Calu3 (cell line): ENCODE data around the gene PARD6B. TPM values are rescaled to one million over a fixed set of nuclear protein-coding genes. Genes with fewer than 3 reads are reported as not detected.
"Not testable (repeated sequence)": the region's sequence is repeated elsewhere in the genome, so short reads cannot be mapped to it uniquely, and the experiment has no call there.

Experiments
- BruUV-seq: library from RNA; stranded (reverse); fragments of 400-500 nt; replicated peaks from 2 replicates; lab custom pipeline; 2021; lab: Mats Ljungman, UMichigan
- CTCF ChIA-PET: fragments of 300-600 bp; sonication (Branson Sonifier 250); formaldehyde crosslinking; loops from one replicate; lab custom pipeline; 2022; ENCODE audit warnings: antibody characterized with exemption; lab: Charles Lee
- DNase-seq: peaks from one replicate; pipeline ENCODE4 v3.0.0; 2022
- H3K27ac Mint-ChIP-seq: one replicate; pipeline ENCODE4 v1.8.0; 2022; ENCODE audit warnings: mixed read lengths; ENCODE audit not compliant: unreplicated experiment
- H3K27me3 Mint-ChIP-seq: one replicate; pipeline ENCODE4 v1.8.0; 2022; ENCODE audit warnings: mixed read lengths; ENCODE audit not compliant: unreplicated experiment
- H3K36me3 Mint-ChIP-seq: one replicate; pipeline ENCODE4 v1.8.0; 2022; ENCODE audit warnings: mild to moderate bottlenecking, moderate library complexity, mixed read lengths; ENCODE audit not compliant: insufficient read depth, unreplicated experiment
- H3K4me1 Mint-ChIP-seq: one replicate; pipeline ENCODE4 v1.8.0; 2022; ENCODE audit warnings: mild to moderate bottlenecking, low read depth, mixed read lengths; ENCODE audit not compliant: unreplicated experiment
- H3K4me3 Mint-ChIP-seq: one replicate; pipeline ENCODE4 v1.8.0; 2022; ENCODE audit warnings: mild to moderate bottlenecking, low read depth, moderate library complexity, mixed read lengths; ENCODE audit not compliant: unreplicated experiment
- H3K9me3 Mint-ChIP-seq: one replicate; pipeline ENCODE4 v1.8.0; 2022; ENCODE audit warnings: low read depth, mixed read lengths; ENCODE audit not compliant: unreplicated experiment
- intact Hi-C: fragments of 100-400 bp; cut with micrococcal nuclease; formaldehyde crosslinking; loops from one replicate; pipeline ENCODE4 v1.10.0; 2022; ENCODE audit not compliant: unreplicated experiment
- total RNA-seq: library from RNA; stranded (reverse); gene quantifications from 2 replicates; pipeline ENCODE4 v1.2.3, GENCODE V29; 2022
- TF ChIP-seq, protein P1 (sequence below): fragments of 200-600 bp; IDR thresholded peaks from one replicate; pipeline ENCODE4 v1.8.0; 2022; ENCODE audit warnings: antibody characterized with exemption; ENCODE audit not compliant: unreplicated experiment

The PARD6B gene
- total RNA-seq, 1 experiment from 2014 or later: 114 TPM

DNA sequence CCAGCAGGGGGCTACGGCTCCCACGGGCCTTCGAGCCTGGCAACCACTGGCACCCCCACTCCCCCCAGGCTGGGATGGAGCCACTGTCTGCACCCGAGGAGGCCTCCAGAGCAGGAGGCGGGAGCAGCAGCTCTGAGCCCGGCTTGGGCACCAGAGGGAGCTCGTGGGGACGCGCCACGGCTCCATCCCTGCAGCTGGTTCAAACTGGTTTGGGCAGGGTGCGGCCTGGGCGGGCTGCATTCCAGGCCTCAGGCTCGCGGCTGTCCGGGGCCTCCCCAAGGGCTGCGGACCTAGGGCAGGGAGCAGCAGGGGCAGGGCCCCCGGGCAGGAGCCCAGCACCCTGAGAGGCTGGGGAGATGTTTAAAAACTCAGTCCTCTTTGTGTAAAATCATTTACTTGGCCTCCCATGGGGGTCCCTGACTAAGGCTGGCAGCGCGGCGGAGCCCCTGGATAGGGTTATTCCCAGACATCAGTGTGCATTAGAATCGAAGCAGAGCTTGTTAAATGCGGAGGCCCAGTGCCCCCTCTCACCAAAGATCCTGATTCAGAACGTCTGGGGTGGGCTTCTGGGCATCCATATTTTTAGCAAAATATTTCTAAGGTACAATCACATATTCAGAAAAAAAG lies 59.4 kb downstream of the PARD6B start:
- CTCF ChIA-PET: interaction anchor here (0.7 to 2.5 kb wide), 20 partner anchors 11 to 168 kb away, joined by 3 to 19 read pairs (median 5); partner anchors contain the start of genes ADNP, DPM1 and MOCS3
- peaks cover 42% of the 10 kb centered on the region for H3K4me1 Mint-ChIP-seq
- H3K27ac Mint-ChIP-seq: peak overlapping the region; percentile 87
- H3K4me3 Mint-ChIP-seq: peak overlapping the region; percentile 48
- BruUV-seq: no TSS peak
- TF ChIP-seq, protein P1, sequence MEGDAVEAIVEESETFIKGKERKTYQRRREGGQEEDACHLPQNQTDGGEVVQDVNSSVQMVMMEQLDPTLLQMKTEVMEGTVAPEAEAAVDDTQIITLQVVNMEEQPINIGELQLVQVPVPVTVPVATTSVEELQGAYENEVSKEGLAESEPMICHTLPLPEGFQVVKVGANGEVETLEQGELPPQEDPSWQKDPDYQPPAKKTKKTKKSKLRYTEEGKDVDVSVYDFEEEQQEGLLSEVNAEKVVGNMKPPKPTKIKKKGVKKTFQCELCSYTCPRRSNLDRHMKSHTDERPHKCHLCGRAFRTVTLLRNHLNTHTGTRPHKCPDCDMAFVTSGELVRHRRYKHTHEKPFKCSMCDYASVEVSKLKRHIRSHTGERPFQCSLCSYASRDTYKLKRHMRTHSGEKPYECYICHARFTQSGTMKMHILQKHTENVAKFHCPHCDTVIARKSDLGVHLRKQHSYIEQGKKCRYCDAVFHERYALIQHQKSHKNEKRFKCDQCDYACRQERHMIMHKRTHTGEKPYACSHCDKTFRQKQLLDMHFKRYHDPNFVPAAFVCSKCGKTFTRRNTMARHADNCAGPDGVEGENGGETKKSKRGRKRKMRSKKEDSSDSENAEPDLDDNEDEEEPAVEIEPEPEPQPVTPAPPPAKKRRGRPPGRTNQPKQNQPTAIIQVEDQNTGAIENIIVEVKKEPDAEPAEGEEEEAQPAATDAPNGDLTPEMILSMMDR: peak; percentile 96
- peak; percentile 99 for DNase-seq
- no peaks in the 10 kb centered on the region for H3K27me3 Mint-ChIP-seq
- intact Hi-C loops: loop anchor here (1.0 kb wide), 1 partner anchor 166 kb away; no protein-coding TSS in a partner anchor
- H3K36me3 Mint-ChIP-seq: peaks cover 20% of the 10 kb centered on the region
- no peaks in the 10 kb centered on the region for H3K9me3 Mint-ChIP-seq

DNA sequence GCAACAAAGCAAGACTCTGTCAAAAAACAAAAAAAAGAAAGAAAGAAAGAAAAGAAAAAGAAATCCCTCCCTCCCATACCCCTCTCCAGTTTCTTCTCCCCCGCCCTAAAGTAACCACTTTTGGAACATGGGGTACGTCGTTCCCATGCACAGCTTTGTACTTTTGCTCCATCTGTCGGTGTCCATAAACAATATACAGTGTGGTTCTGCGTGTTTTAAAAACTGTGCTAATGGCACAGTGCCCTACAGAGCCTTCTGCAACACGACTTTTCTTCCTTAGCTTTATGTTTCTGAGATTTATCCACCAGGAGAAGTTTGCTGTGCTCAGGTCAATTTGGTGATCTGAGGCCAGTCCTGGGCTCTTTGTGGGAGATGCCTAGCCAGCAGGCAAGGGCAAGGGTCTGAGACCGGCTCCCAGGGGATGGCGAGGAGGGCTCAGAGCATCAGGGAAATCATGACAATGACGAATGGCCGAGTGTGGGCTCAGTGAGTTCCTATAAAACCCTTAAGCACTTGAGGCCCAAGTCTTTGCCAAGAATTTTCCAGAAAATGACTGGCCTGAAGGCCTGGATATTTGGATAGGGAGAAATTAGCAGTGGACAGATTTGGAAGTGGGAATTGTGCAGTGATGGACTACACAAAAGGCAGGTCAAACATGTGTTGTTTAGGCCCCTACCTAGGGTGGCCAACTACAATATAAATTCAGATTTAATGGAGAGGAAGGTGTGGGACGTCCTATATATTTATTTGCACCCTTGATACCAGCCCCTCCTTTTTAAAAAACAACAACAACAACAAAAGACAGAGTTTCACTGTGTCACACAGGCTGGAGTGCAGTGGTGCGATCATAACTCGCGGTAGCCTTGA lies 61.6 kb downstream of the PARD6B start:
- no peak overlapping the region for H3K4me3 Mint-ChIP-seq
- peaks cover 20% of the 10 kb centered on the region for H3K36me3 Mint-ChIP-seq
- H3K9me3 Mint-ChIP-seq: no peaks in the 10 kb centered on the region
- no peak for DNase-seq
- TF ChIP-seq, protein P1: no peak
- no peak overlapping the region for H3K27ac Mint-ChIP-seq
- CTCF ChIA-PET: interaction anchor here (0.6 to 2.5 kb wide), 12 partner anchors 51 to 462 kb away, joined by 3 to 18 read pairs (median 4); partner anchors contain the start of gene ADNP
- no peaks in the 10 kb centered on the region for H3K27me3 Mint-ChIP-seq
- H3K4me1 Mint-ChIP-seq: peaks cover 24% of the 10 kb centered on the region
- BruUV-seq: no TSS peak
- intact Hi-C loops: no loop called here

DNA sequence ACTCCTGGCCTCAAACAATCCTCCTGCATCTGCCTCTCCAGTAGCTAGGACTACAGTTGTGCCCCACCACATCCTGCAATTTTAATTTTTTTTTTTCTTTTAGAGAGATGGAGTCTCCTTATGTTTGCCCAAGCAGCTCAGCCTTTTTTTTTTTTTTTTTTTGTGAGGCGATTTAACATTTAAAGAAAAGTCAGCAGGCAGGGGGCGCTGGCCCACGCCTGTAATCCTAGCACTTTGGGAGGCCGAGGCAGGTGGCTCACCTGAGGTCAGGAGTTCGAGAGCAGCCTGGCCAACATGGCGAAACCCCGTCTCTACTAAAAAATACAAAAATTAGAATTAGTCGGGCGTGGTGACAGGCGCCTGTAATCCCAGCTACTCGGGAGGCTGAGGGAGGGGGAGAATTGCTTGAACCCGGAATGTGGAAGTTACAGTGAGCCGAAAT lies 62.2 kb downstream of the PARD6B start:
- TF ChIP-seq, protein P1: peak; percentile 64
- not testable (repeated sequence) for H3K4me3 Mint-ChIP-seq, H3K27ac Mint-ChIP-seq, BruUV-seq, H3K27me3 Mint-ChIP-seq, H3K9me3 Mint-ChIP-seq
- peak; percentile 59 for DNase-seq
- Mint-ChIP-seq H3K36me3 (peaks cover 20% of the 10 kb centered on the region), H3K4me1 (peaks cover 19% of the 10 kb centered on the region)
- intact Hi-C loops: loop anchor here (1.0 kb wide), 1 partner anchor 136 kb away; no protein-coding TSS in a partner anchor
- CTCF ChIA-PET: interaction anchor here (0.6 to 1.8 kb wide), 13 partner anchors 52 to 517 kb away, joined by 3 to 12 read pairs (median 4); partner anchors contain the start of gene ADNP

DNA sequence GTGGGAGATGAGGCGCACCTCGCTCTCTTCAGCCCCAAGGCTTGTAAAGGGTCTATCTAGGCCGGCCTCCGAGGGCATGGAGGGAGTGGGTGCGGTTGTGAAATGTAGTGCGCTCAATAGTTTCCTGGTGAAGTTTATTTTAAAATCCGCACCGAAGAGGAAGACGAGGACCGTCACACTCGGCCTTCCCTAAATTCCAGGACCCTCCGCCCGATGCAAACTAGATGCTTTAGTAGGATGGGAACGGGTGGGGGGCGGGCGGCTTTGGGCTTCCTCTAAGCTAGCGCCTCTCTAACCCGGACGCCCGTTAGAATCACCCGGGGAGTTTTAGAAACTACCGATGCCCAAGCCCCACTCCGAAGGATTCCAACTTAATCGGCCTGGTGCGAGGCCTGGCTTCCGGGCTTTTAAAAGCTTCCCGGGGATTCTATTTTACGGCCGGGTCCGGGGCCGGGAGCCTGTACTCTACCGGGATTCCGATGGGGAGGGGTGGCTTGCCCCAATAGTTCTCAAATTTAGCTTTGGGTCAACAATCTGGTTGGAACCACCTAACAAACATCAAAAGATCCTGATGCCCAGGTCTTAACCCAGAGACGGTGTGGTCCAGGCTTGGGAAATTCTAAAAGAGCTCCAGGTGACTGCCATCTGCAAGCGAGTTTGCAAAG lies 62.9 kb downstream of the PARD6B start:
- BruUV-seq: no TSS peak
- intact Hi-C loops: loop anchor here (1.0 kb wide), 1 partner anchor 135 kb away; no protein-coding TSS in a partner anchor
- peaks cover 20% of the 10 kb centered on the region for H3K36me3 Mint-ChIP-seq
- no peaks in the 10 kb centered on the region for H3K9me3 Mint-ChIP-seq
- no peak overlapping the region for H3K27ac Mint-ChIP-seq
- no peak for DNase-seq
- peak overlapping the region; percentile 71 for H3K4me3 Mint-ChIP-seq
- peaks cover 19% of the 10 kb centered on the region for H3K4me1 Mint-ChIP-seq
- TF ChIP-seq, protein P1: no peak
- no peaks in the 10 kb centered on the region for H3K27me3 Mint-ChIP-seq
- CTCF ChIA-PET: interaction anchor here (0.5 to 2.1 kb wide), 35 partner anchors 8 to 516 kb away, joined by 3 to 28 read pairs (median 4); partner anchors contain the start of genes ADNP, DPM1 and MOCS3
